ENCODE results near the gene STK39. TPM values are rescaled to one million over a fixed set of nuclear protein-coding genes. Genes with fewer than 3 reads are reported as not detected.

The STK39 gene
- total and polyA plus RNA-seq, 2 donors (not counting 1 experiment from before 2014, with no cell fraction given), result 2.3 to 14.6 TPM

DNA sequence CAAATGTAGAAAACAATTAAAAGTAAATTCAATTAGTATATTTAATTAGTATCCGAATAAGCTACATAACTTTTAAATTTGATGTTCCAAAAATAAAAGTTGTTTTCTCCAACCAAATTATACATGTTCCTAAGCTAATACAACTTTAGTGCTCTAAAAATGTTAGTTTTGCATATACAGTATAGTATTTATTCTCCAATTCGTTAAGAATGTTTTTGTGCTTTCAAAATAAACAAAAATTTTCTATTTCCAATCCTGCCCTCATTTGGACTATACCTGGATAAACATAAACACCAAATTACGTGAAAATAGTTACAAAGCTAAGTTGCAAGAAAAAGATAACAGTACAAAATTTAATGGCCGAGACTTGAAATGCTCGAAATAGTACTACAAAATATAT is 71.9 kb downstream of the STK39 start:
- no peak overlapping the region for H3K27ac ChIP-seq (ENCODE audit: low read length in 2 of 2)
- peaks cover 32% of the 10 kb centered on the region for H3K4me1 Mint-ChIP-seq

DNA sequence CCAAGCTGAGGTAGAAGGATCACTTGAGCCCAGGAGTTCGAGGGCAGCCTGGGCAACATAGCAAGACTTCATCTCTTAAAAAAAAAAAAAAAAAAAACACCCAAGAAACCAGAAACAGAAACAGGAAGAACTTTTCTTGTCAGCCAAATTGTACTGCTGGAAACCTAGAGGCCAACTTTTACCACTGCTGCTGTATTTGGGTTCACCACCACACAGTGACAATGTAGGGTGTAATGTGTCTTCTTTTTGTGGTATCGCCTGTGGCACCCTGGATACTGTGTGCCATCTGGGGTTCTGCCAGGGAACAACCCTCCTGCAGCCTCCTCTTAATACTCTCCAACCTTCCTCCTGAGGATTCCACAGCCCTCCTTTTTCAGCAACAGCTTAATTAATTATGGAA is 72.6 kb downstream of the STK39 start:
- Mint-ChIP-seq H3K27me3 (no peaks in the 10 kb centered on the region), H3K27ac (peak overlapping the region; percentile 2), H3K4me3 (peak overlapping the region; percentile 69), H3K9me3 (ENCODE audit: insufficient read depth) (no peaks in the 10 kb centered on the region), H3K4me1 (peaks cover 32% of the 10 kb centered on the region)
- POLR2A ChIA-PET, result no interaction called here
- Histone ChIP-seq H3K9ac (ENCODE audit: low read length) (peak overlapping the region; percentile 59), H3K79me2 (ENCODE audit: control insufficient read depth, insufficient read depth, low read length) (peaks cover 4% of the 10 kb centered on the region), H2AFZ (ENCODE audit: insufficient read depth, low read depth, low read length, poor library complexity, severe bottlenecking) (peak overlapping the region; percentile 74), H3K27ac (ENCODE audit: low read length in 2 of 2) (peak overlapping the region in 1 of 2 donors; percentile 42), H3K4me2 (replicated peaks; ENCODE audit: low read depth, low read length, poor library complexity, severe bottlenecking) (peak overlapping the region; percentile 66), H3K36me3 (replicated peaks in 1 of 2; ENCODE audit: control extremely low read depth in 1 of 2, control insufficient read depth in 1 of 2, extremely low read depth in 1 of 2, insufficient read depth in 2 of 2, low read length in 1 of 2) (no peaks in the 10 kb centered on the region), H3K4me1 (ENCODE audit: control insufficient read depth in 2 of 2, insufficient read depth in 2 of 2, low read length in 2 of 2) (peaks cover 13 to 21% of the 10 kb centered on the region in 2 donors), H4K20me1 (ENCODE audit: control insufficient read depth, insufficient read depth, low read length, poor library complexity, severe bottlenecking) (no peaks in the 10 kb centered on the region), H3K27me3 (replicated peaks in 1 of 4; ENCODE audit: control extremely low read depth in 1 of 4, control insufficient read depth in 3 of 4, insufficient read depth in 4 of 4, low read length in 3 of 4) (no peaks in the 10 kb centered on the region), H3K4me3 (ENCODE audit: control extremely low read depth in 1 of 5, extremely low read depth in 1 of 5, insufficient read depth in 1 of 5, low read depth in 2 of 5, low read length in 4 of 5) (peak overlapping the region in 3 of 5 experiments; percentile 19 to 50 (median 21)), H3K9me3 (ENCODE audit: control extremely low read depth in 1 of 3, control insufficient read depth in 2 of 3, insufficient read depth in 1 of 3, low read length in 2 of 3) (no peaks in the 10 kb centered on the region)
- CTCF ChIA-PET, result interaction anchor here (0.7 kb wide), 1 partner anchor 119 kb away, joined by 3 read pairs; no protein-coding TSS in a partner anchor
- TF ChIP-seq EZH2 (IDR thresholded peaks at IDR 0.05; ENCODE audit: borderline replicate concordance, insufficient read depth, low read depth, low read length, poor library complexity, severe bottlenecking) (no peak), CTCF (IDR thresholded peaks at IDR 0.05) (no peak)
- DNase-seq (peak; percentile 60), ATAC-seq (ENCODE audit: low read depth) (peak; percentile 58)
- WGBS (ENCODE audit: insufficient coverage), result no CpG with 5 or more reads among the region's 2 CpGs
- intact Hi-C loops (cut with micrococcal nuclease), result loop anchor here (5.0 kb wide), 1 partner anchor 73 kb away; the partner anchor contains the start of gene STK39

More for the DNA sequence above, 71.9 kb downstream of the STK39 start:
- DNase-seq (no peak), ATAC-seq (ENCODE audit: low read depth) (no peak)
- Histone ChIP-seq H3K36me3 (replicated peaks in 1 of 2; ENCODE audit: control extremely low read depth in 1 of 2, control insufficient read depth in 1 of 2, extremely low read depth in 1 of 2, insufficient read depth in 2 of 2, low read length in 1 of 2) (no peaks in the 10 kb centered on the region), H3K4me1 (ENCODE audit: control insufficient read depth in 2 of 2, insufficient read depth in 2 of 2, low read length in 2 of 2) (peaks cover 13 to 21% of the 10 kb centered on the region in 2 donors), H3K79me2 (ENCODE audit: control insufficient read depth, insufficient read depth, low read length) (peaks cover 4% of the 10 kb centered on the region), H3K4me2 (replicated peaks; ENCODE audit: low read depth, low read length, poor library complexity, severe bottlenecking) (no peak overlapping the region), H3K27me3 (replicated peaks in 1 of 4; ENCODE audit: control extremely low read depth in 1 of 4, control insufficient read depth in 3 of 4, insufficient read depth in 4 of 4, low read length in 3 of 4) (no peaks in the 10 kb centered on the region), H3K4me3 (ENCODE audit: control extremely low read depth in 1 of 5, extremely low read depth in 1 of 5, insufficient read depth in 1 of 5, low read depth in 2 of 5, low read length in 4 of 5) (no peak overlapping the region), H3K9ac (ENCODE audit: low read length) (peak overlapping the region; percentile 59), H4K20me1 (ENCODE audit: control insufficient read depth, insufficient read depth, low read length, poor library complexity, severe bottlenecking) (no peaks in the 10 kb centered on the region), H3K9me3 (ENCODE audit: control extremely low read depth in 1 of 3, control insufficient read depth in 2 of 3, insufficient read depth in 1 of 3, low read length in 2 of 3) (no peaks in the 10 kb centered on the region), H2AFZ (ENCODE audit: insufficient read depth, low read depth, low read length, poor library complexity, severe bottlenecking) (no peak overlapping the region)
- WGBS (ENCODE audit: insufficient coverage), result no CpG with 5 or more reads among the region's 5 CpGs
- Mint-ChIP-seq H3K27ac (no peak overlapping the region), H3K4me3 (no peak overlapping the region), H3K27me3 (no peaks in the 10 kb centered on the region), H3K9me3 (ENCODE audit: insufficient read depth) (no peaks in the 10 kb centered on the region)
- TF ChIP-seq CTCF (IDR thresholded peaks at IDR 0.05) (no peak), EZH2 (IDR thresholded peaks at IDR 0.05; ENCODE audit: borderline replicate concordance, insufficient read depth, low read depth, low read length, poor library complexity, severe bottlenecking) (no peak)
- intact Hi-C loops (cut with micrococcal nuclease), result no loop called here
- ChIA-PET CTCF (no interaction called here), POLR2A (no interaction called here)

Measured in B cell (primary cell).